ENCODE results near the gene CUL4B.

Gene CUL4B

DNA sequence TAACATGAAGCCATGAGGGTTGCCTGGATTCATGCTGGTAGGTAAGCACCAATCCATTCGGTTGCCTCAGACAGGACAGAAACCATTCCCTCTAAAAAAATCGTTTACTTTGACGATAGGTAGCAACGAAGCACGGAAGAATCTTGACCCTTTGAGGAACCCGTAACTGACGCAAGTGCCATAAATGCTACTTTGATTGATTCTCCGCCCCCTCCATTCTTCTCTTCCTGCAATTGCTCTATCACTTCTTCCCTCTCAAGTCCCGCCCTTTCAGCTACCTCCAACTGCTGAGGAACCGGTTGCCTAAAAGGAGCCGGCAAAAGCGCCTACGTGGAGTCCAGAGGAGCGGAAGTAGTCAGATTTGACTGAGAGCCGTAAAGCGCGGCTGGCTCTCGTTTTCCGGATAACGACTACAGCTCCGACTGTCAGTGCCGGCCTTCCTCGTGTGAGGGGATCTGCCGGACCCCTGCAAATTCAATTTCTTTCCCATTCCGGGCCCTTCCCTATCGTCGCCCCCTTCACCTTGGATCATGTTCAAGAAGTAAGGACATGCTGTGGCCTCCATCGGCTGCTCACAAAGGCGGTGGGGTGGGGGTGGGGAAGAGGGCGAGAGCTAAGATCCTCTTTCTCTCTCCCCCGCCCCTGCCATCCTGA is 43.1 kb upstream of the CUL4B start, which contains the start of gene MCTS1 (continued):
- TF ChIP-seq IKZF3 (tag by site-specific recombination; IDR thresholded peaks at IDR 0.05) = peak; percentile 80
- no peak for TF ChIP-seq ZSCAN23 (tag by site-specific recombination; IDR thresholded peaks at IDR 0.05)
- TF ChIP-seq ZEB2 (tag by site-specific recombination; IDR thresholded peaks at IDR 0.05) = peak; percentile 76
- no peak for TF ChIP-seq WT1 (tag by site-specific recombination; IDR thresholded peaks at IDR 0.05)
- no peak for TF ChIP-seq OVOL3 (tag by site-specific recombination; IDR thresholded peaks at IDR 0.05)
- TF ChIP-seq ZNF292 (tag by site-specific recombination; IDR thresholded peaks at IDR 0.05; ENCODE audit: borderline replicate concordance, low read depth) = no peak
- TF ChIP-seq OSR2 (tag by site-specific recombination; IDR thresholded peaks at IDR 0.05) = peak; percentile 65
- TF ChIP-seq SETDB1 (IDR thresholded peaks at IDR 0.05; ENCODE audit: insufficient read length, low read length) = peak; percentile 42
- TF ChIP-seq PATZ1 (tag by site-specific recombination; IDR thresholded peaks at IDR 0.05) = 0 out of 2 replicates have a peak, but pooled peaks have one; percentile 19
- TF ChIP-seq ZNF335 (tag by site-specific recombination; conservative IDR thresholded peaks at IDR 0.05) = peak; percentile 63
- no peak for TF ChIP-seq ZNF202 (tag by site-specific recombination; IDR thresholded peaks at IDR 0.05; ENCODE audit: borderline replicate concordance)
- no peak for TF ChIP-seq ZNF585B (tag by site-specific recombination; IDR thresholded peaks at IDR 0.05)
- 0 out of 2 replicates have a peak, but pooled peaks have one; percentile 21 for TF ChIP-seq ZNF843 (tag by site-specific recombination; IDR thresholded peaks at IDR 0.05)
- TF ChIP-seq HOXC10 (CRISPR knock-in tag; IDR thresholded peaks at IDR 0.05) = peak; percentile 62; the same call in 1 of the 2 replicates
- peak; percentile 76 for TF ChIP-seq ZNF362 (tag by site-specific recombination; IDR thresholded peaks at IDR 0.05)
- peak; percentile 46; the same call in 1 of the 2 replicates for TF ChIP-seq ZFP69B (tag by site-specific recombination; IDR thresholded peaks at IDR 0.05)
- TF ChIP-seq SP7 (tag by site-specific recombination; IDR thresholded peaks at IDR 0.05) = peak; percentile 67
- peak; percentile 24; the same call in 1 of the 2 replicates for TF ChIP-seq ZNF324 (tag by site-specific recombination; IDR thresholded peaks at IDR 0.05)
- no peak for TF ChIP-seq ZNF621 (tag by site-specific recombination; IDR thresholded peaks at IDR 0.05)
- peak; percentile 56 for TF ChIP-seq ZBTB11 (tag by site-specific recombination; conservative IDR thresholded peaks at IDR 0.05; ENCODE audit: low read depth)
- TF ChIP-seq ZNF10 (tag by site-specific recombination; IDR thresholded peaks at IDR 0.05) = peak; percentile 98
- TF ChIP-seq SP2 (tag by site-specific recombination; IDR thresholded peaks at IDR 0.05) = peak; percentile 91
- TF ChIP-seq, protein P1, sequence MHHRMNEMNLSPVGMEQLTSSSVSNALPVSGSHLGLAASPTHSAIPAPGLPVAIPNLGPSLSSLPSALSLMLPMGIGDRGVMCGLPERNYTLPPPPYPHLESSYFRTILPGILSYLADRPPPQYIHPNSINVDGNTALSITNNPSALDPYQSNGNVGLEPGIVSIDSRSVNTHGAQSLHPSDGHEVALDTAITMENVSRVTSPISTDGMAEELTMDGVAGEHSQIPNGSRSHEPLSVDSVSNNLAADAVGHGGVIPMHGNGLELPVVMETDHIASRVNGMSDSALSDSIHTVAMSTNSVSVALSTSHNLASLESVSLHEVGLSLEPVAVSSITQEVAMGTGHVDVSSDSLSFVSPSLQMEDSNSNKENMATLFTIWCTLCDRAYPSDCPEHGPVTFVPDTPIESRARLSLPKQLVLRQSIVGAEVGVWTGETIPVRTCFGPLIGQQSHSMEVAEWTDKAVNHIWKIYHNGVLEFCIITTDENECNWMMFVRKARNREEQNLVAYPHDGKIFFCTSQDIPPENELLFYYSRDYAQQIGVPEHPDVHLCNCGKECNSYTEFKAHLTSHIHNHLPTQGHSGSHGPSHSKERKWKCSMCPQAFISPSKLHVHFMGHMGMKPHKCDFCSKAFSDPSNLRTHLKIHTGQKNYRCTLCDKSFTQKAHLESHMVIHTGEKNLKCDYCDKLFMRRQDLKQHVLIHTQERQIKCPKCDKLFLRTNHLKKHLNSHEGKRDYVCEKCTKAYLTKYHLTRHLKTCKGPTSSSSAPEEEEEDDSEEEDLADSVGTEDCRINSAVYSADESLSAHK (tag by site-specific recombination; IDR thresholded peaks at IDR 0.05) = no peak
- TF ChIP-seq SP3 (tag by site-specific recombination; IDR thresholded peaks at IDR 0.05) = peak; percentile 81
- TF ChIP-seq EGR2 (tag by site-specific recombination; IDR thresholded peaks at IDR 0.05; ENCODE audit: low read depth) = 0 out of 2 replicates have a peak, but pooled peaks have one; percentile 27
- peak; percentile 54; the same call in 1 of the 2 replicates for TF ChIP-seq ZNF394 (tag by site-specific recombination; IDR thresholded peaks at IDR 0.05; ENCODE audit: borderline replicate concordance)
- TF ChIP-seq ZNF660 (tag by site-specific recombination; IDR thresholded peaks at IDR 0.05) = peak; percentile 54; the same call in 1 of the 2 replicates
- TF ChIP-seq GFI1B (tag by site-specific recombination; IDR thresholded peaks at IDR 0.05) = peak; percentile 83
- TF ChIP-seq FEZF1 (tag by site-specific recombination; IDR thresholded peaks at IDR 0.05) = no peak
- TF ChIP-seq KLF9 (tag by site-specific recombination; IDR thresholded peaks at IDR 0.05; ENCODE audit: low read depth) = peak; percentile 58; the same call in 1 of the 2 replicates
- 0 out of 2 replicates have a peak, but pooled peaks have one; percentile 2 for TF ChIP-seq PRDM1 (tag by site-specific recombination; IDR thresholded peaks at IDR 0.05)

All from HEK293 (cell line).